HEK293T (cell line): ENCODE results near the gene CACNA1C.

Experiments
- CTCF ChIA-PET: fragments of 350-600 bp; formaldehyde crosslinking; extraction: SDS; loops from one replicate; lab custom pipeline; 2021; ENCODE audit warnings: antibody characterized with exemption, inconsistent platforms; lab: Yijun Ruan, JAX
- POLR2A ChIA-PET: fragments of 350-600 bp; formaldehyde crosslinking; extraction: SDS; loops from one replicate; lab custom pipeline; 2020; ENCODE audit warnings: antibody characterized with exemption, inconsistent platforms; lab: Yijun Ruan, JAX
- DNase-seq: peaks from one replicate; pipeline ENCODE4 v3.0.0; 2012; ENCODE audit warnings: mixed read lengths; ENCODE audit errors: extremely low spot score
- ARNT ChIP-seq: fragments of 450-650 bp; IDR thresholded peaks from 2 replicates; pipeline ENCODE4 v1.6.1; 2017; ENCODE audit warnings: mild to moderate bottlenecking
- BHLHE40 ChIP-seq: fragments of 450-650 bp; IDR thresholded peaks from 2 replicates; pipeline ENCODE4 v1.6.1; 2016; ENCODE audit warnings: mild to moderate bottlenecking, moderate library complexity, borderline replicate concordance
- CTBP1 ChIP-seq: fragments of 450-650 bp; IDR thresholded peaks from 2 replicates; pipeline ENCODE4 v1.6.1; 2016; ENCODE audit warnings: borderline replicate concordance
- ELF4 ChIP-seq: fragments of 450-650 bp; IDR thresholded peaks from 2 replicates; pipeline ENCODE4 v1.6.1; 2017; ENCODE audit warnings: antibody characterized with exemption
- FOXA1 ChIP-seq: fragments of 450-650 bp; IDR thresholded peaks from 2 replicates; pipeline ENCODE4 v1.6.1; 2016; ENCODE audit warnings: mild to moderate bottlenecking
- FOXK2 ChIP-seq: fragments of 450-650 bp; IDR thresholded peaks from 2 replicates; pipeline ENCODE4 v1.6.1; 2016; ENCODE audit warnings: mild to moderate bottlenecking
- FOXM1 ChIP-seq: fragments of 450-650 bp; IDR thresholded peaks from 2 replicates; pipeline ENCODE4 v1.6.1; 2017; ENCODE audit warnings: mild to moderate bottlenecking, borderline replicate concordance
- HDGF ChIP-seq: fragments of 450-650 bp; IDR thresholded peaks from 2 replicates; pipeline ENCODE4 v1.6.1; 2017; ENCODE audit warnings: antibody characterized with exemption, borderline replicate concordance
- L3MBTL2 ChIP-seq: fragments of 450-650 bp; conservative IDR thresholded peaks from 2 replicates; pipeline ENCODE4 v1.6.1; 2016; ENCODE audit warnings: mild to moderate bottlenecking
- LEF1 ChIP-seq: fragments of 450-650 bp; IDR thresholded peaks from 2 replicates; pipeline ENCODE4 v1.6.1; 2017; ENCODE audit warnings: mild to moderate bottlenecking, borderline replicate concordance
- NFRKB ChIP-seq: fragments of 450-650 bp; IDR thresholded peaks from 2 replicates; pipeline ENCODE4 v1.6.1; 2016; ENCODE audit warnings: mild to moderate bottlenecking, moderate library complexity
- SP1 ChIP-seq: fragments of 450-650 bp; IDR thresholded peaks from 2 replicates; pipeline ENCODE4 v1.6.1; 2017
- SUZ12 ChIP-seq: fragments of 450-650 bp; IDR thresholded peaks from 2 replicates; pipeline ENCODE4 v1.6.1; 2016; ENCODE audit warnings: mild to moderate bottlenecking
- TARDBP ChIP-seq: fragments of 450-650 bp; IDR thresholded peaks from 2 replicates; pipeline ENCODE4 v1.6.1; 2016
- ZNF384 ChIP-seq: fragments of 450-650 bp; IDR thresholded peaks from 2 replicates; pipeline ENCODE4 v1.6.1; 2016
- TF ChIP-seq, protein P1 (sequence below): fragments of 450-650 bp; IDR thresholded peaks from 2 replicates; pipeline ENCODE4 v1.6.1; 2016

The CACNA1C gene

DNA sequence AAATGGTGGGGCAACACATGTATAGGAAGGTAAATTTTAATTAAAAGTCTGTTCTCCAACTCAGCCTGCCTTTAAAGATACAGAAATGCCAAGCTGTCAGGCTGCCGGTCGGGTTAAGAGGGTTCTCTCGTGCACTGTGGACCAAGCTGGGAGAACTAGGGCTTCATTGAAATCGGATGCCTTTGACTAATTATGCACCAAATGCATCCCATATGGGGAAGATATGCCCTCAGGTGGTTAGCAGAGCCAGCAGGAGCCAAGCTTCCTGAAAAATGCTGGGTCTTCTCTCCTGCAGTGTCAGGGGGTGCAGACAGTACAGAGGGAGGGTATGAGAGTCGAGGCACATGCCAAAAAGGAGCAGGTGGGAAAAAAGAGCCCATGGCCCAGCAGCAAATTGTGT lies 236.1 kb downstream of the CACNA1C start:
- ChIA-PET CTCF (no interaction called here), POLR2A (no interaction called here)
- no peak for DNase-seq

DNA sequence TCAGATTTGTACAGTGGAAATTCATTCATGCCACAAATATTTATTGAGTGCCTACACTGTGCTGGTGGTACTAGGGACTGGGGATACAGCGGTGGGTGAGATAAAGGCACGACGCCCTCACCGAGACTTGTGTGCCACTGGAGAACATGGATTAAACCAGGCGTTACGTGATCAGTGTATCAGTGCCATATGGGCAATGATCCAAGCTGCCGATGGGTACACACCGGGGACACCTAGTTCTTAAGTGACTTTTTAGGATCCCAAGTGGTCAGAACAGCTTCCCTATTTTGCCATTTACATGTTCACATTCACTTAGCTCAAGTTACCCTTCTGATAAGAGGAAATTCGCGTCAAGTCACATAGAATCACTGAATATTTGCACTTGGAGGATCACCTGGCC lies 236.7 kb downstream of the CACNA1C start:
- ChIA-PET CTCF (interaction anchor here (0.7 to 2.6 kb wide), 2 partner anchors 232 to 255 kb away, joined by 3 to 8 read pairs; no protein-coding TSS in a partner anchor), POLR2A (no interaction called here)
- DNase-seq, result no peak
- TF ChIP-seq L3MBTL2 (no peak), FOXK2 (no peak)

More for the DNA sequence above, 236.1 kb downstream of the CACNA1C start:
- TF ChIP-seq FOXM1 (no peak), SUZ12 (no peak), TARDBP (no peak), NFRKB (no peak), BHLHE40 (no peak), LEF1 (no peak), ELF4 (no peak), ZNF384 (no peak), HDGF (no peak)

DNA sequence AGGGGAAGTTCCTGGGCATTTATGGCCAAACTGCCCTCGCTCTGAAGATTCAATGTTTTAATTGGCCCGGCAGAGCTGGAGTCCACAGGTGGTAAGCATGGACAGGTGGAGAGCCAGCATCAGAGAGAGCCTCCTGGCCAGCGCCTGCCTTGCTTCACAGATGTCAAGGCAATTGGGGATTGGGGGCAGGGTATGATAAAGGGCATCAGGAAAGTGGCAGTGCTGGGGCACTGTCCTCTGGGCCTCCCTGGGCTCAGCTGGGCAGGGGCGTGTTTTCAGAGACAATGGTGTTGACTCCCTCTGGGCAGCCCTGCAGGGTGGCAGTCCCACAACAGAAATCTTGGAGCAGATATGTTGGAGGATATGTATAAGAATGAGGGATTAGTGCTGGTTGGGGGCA lies 237.3 kb downstream of the CACNA1C start:
- DNase-seq, result no peak
- TF ChIP-seq NFRKB, result no peak
- TF ChIP-seq, protein P1, sequence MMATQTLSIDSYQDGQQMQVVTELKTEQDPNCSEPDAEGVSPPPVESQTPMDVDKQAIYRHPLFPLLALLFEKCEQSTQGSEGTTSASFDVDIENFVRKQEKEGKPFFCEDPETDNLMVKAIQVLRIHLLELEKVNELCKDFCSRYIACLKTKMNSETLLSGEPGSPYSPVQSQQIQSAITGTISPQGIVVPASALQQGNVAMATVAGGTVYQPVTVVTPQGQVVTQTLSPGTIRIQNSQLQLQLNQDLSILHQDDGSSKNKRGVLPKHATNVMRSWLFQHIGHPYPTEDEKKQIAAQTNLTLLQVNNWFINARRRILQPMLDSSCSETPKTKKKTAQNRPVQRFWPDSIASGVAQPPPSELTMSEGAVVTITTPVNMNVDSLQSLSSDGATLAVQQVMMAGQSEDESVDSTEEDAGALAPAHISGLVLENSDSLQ, result no peak
- TF ChIP-seq SP1, result no peak
- no peak for TF ChIP-seq BHLHE40
- TF ChIP-seq ELF4, result no peak
- TF ChIP-seq L3MBTL2, result no peak
- TF ChIP-seq ZNF384, result no peak
- no peak for TF ChIP-seq ARNT
- no peak for TF ChIP-seq HDGF
- no peak for TF ChIP-seq SUZ12
- no peak for TF ChIP-seq LEF1
- TF ChIP-seq CTBP1, result no peak
- TF ChIP-seq FOXA1, result no peak
- TF ChIP-seq FOXM1, result no peak
- no peak for TF ChIP-seq TARDBP
- TF ChIP-seq FOXK2, result no peak
- POLR2A ChIA-PET, result no interaction called here
- CTCF ChIA-PET, result interaction anchor here (0.7 to 2.6 kb wide), 5 partner anchors 11 to 256 kb away, joined by 3 to 8 read pairs (median 3); no protein-coding TSS in a partner anchor

DNA sequence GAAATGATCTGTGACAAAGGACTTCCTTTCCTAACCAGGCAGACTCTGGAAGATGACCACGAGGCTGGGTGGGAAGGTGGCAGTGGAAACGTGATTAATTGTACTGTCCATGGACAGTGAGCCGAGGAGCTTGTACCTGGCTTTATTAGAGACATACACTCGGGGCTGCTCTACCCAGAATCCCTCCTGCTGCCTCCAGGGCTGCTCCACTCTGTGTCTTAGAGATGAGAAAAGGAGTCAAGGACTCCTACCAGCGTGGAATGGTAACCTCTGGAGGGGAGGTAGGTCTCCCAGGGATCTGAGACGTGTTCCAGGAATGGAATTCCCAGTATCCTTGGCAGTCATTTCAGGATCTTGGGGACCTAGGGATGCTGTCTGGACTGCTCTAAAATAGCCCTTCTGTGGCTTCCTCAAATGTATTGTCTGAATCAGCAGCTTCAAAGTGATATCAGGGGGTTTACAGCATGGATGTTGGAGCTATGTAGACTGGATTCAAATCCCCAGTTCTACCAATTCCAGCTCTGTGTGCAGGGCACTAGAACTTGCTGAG lies 237.8 kb downstream of the CACNA1C start:
- no peak for DNase-seq
- TF ChIP-seq ELF4 (no peak), FOXA1 (no peak), HDGF (no peak), CTBP1 (no peak), SP1 (no peak), FOXM1 (no peak), NFRKB (no peak), ARNT (no peak), ZNF384 (no peak), LEF1 (no peak), BHLHE40 (no peak)
- TF ChIP-seq, protein P1, result no peak
- ChIA-PET CTCF (interaction anchor here (0.6 to 2.6 kb wide), 9 partner anchors 10 to 634 kb away, joined by 3 to 8 read pairs (median 3); no protein-coding TSS in a partner anchor), POLR2A (no interaction called here)

DNA sequence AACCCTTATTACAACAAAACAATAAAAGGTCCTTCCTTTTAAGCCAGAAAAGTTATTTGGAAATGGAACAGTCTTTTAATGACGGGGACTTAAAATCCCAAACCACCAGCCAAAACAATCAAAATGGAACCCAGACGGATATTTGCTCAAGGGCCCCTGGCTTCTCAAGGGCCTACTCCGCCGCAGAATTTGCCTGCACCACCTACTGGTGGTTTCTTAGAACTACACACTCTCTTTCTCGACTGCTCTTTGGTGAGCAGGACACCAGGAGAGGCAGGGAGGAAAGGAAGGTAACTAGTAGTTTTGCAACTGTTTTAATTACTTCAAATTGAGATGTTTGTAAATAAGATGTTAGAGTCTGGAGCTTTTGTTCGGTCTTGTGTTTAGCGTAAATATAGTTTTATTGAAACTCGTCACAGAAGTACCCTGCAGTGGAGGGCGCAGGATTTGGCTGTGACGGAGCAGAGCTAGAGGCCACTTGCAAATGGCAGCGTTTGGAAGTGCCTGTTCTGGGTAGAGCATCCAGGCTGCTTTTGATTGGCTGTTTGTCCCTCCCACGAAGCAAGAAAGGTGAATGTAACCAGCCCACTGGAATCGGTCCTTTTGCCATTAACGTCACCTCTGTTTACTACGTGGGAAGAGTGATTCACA lies 238.5 kb downstream of the CACNA1C start:
- TF ChIP-seq ZNF384 (no peak), FOXA1 (no peak), TARDBP (no peak), SP1 (no peak), CTBP1 (no peak), BHLHE40 (no peak), ELF4 (no peak), ARNT (no peak), FOXM1 (no peak), LEF1 (no peak), HDGF (no peak), L3MBTL2 (no peak), FOXK2 (no peak)
- TF ChIP-seq, protein P1, result no peak
- ChIA-PET CTCF (interaction anchor here (0.6 to 2.6 kb wide), 11 partner anchors 10 to 635 kb away, joined by 3 to 8 read pairs (median 3); no protein-coding TSS in a partner anchor), POLR2A (no interaction called here)
- DNase-seq, result peak; percentile 82

DNA sequence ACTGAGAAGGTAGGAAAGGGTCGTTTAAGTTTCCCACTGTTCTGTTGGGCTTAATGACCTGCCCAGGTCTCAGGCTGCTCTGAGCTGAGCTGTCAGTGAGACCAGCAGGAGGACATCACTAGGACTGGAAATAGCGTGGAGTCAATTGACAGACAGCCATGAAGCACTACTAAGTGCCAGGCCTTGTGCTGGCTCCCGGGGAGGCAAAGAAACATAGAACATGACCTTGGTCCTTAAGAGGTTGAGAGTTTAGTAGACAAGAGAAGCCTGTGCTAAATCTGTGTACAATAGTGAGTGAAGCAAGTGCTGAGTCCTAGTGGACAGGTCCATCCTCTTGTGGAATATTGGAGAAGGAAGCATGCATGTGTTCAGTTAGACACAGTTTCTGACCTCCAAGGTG lies 239.2 kb downstream of the CACNA1C start:
- CTCF ChIA-PET, result interaction anchor here (0.6 to 1.6 kb wide), 5 partner anchors 10 to 324 kb away, joined by 3 to 6 read pairs (median 3); no protein-coding TSS in a partner anchor

More for the DNA sequence above, 239.2 kb downstream of the CACNA1C start:
- TF ChIP-seq FOXK2, result no peak
- POLR2A ChIA-PET, result no interaction called here
- no peak for DNase-seq
